Stomach (tissue), 4 donors: Measurements from ENCODE around the gene ABL1.

Source experiments
- CTCF ChIP-seq, 7 experiments: fragments of 450-650 bp in 4 of 7; fragments of 200-600 bp in 3 of 7; sonication (generic) in 3 of 7; IDR thresholded peaks; one replicate each; pipeline ENCODE4 v1.5.1; 2016 to 2019; ENCODE audit warnings: antibody characterized with exemption in 7 of 7, control low read depth in 2 of 7, mild to moderate bottlenecking in 1 of 7
- EP300 ChIP-seq: sonication (generic); formaldehyde crosslinking; IDR thresholded peaks from one replicate; pipeline ENCODE4 v1.6.1; 2017; ENCODE audit warnings: antibody characterized with exemption
- POLR2AphosphoS5 ChIP-seq, 3 donors: sonication (generic); formaldehyde crosslinking; IDR thresholded peaks; one replicate each; pipeline ENCODE4 v1.6.1; 2016; ENCODE audit warnings: antibody characterized with exemption in 3 of 3

GRCh38 chr9:130862747-130863146 lies 27.7 kb downstream of the ABL1 start:
- TF ChIP-seq CTCF (IDR thresholded peaks at IDR 0.05): no peak
- no peak for TF ChIP-seq EP300
- TF ChIP-seq POLR2AphosphoS5 (IDR thresholded peaks at IDR 0.05): no peak
